ENCODE measurements around the gene MAP2K5. TPM values are rescaled to one million over a fixed set of nuclear protein-coding genes. Genes with fewer than 3 reads are reported as not detected.

Gene MAP2K5
- total RNA-seq, 1 experiment from 2014 or later, result 13.6 TPM

GRCh38 chr15:67534360-67534759 is 8.1 kb upstream of the MAP2K5 start:
- DNase-seq (ENCODE audit: low spot score), result no peak
- Mint-ChIP-seq H3K27me3 (ENCODE audit: low read depth) (no peaks in the 10 kb centered on the region), H3K4me1 (no peaks in the 10 kb centered on the region), H3K4me3 (no peak overlapping the region), H3K9me3 (no peaks in the 10 kb centered on the region), H3K27ac (no peak overlapping the region), H3K36me3 (no peaks in the 10 kb centered on the region)
- TF ChIP-seq USF1 (CRISPR knock-in tag; IDR thresholded peaks at IDR 0.05), result no peak
- TF ChIP-seq ZNF396 (CRISPR knock-in tag; IDR thresholded peaks at IDR 0.05; ENCODE audit: borderline replicate concordance), result no peak
- no peak for TF ChIP-seq ZNF512 (CRISPR knock-in tag; IDR thresholded peaks at IDR 0.05; ENCODE audit: borderline replicate concordance)
- no peak for TF ChIP-seq FOXK1 (CRISPR knock-in tag; IDR thresholded peaks at IDR 0.05)
- TF ChIP-seq ZNF219 (CRISPR knock-in tag; IDR thresholded peaks at IDR 0.05; ENCODE audit: borderline replicate concordance), result no peak
- no peak for TF ChIP-seq ZSCAN18 (CRISPR knock-in tag; IDR thresholded peaks at IDR 0.05)
- TF ChIP-seq NR3C1 (CRISPR knock-in tag; conservative IDR thresholded peaks at IDR 0.05; ENCODE audit: low read depth), result no peak
- no peak for TF ChIP-seq AFF4 (CRISPR knock-in tag; IDR thresholded peaks at IDR 0.05; ENCODE audit: borderline replicate concordance)
- TF ChIP-seq CDX4 (CRISPR knock-in tag; IDR thresholded peaks at IDR 0.05; ENCODE audit: borderline replicate concordance), result no peak
- no peak for TF ChIP-seq NFYB (CRISPR knock-in tag; conservative IDR thresholded peaks at IDR 0.05; ENCODE audit: low read depth)
- no peak for TF ChIP-seq ZNF423 (CRISPR knock-in tag; IDR thresholded peaks at IDR 0.05)
- TF ChIP-seq MYBL2 (CRISPR knock-in tag; IDR thresholded peaks at IDR 0.05), result no peak
- no peak for TF ChIP-seq ZNF317 (CRISPR knock-in tag; IDR thresholded peaks at IDR 0.05; ENCODE audit: borderline replicate concordance, low read depth)
- no peak for TF ChIP-seq FOXJ3 (CRISPR knock-in tag; IDR thresholded peaks at IDR 0.05; ENCODE audit: borderline replicate concordance)
- no peak for TF ChIP-seq NFATC4 (CRISPR knock-in tag; IDR thresholded peaks at IDR 0.05)
- no peak for TF ChIP-seq HMGXB4 (CRISPR knock-in tag; IDR thresholded peaks at IDR 0.05)
- no peak for TF ChIP-seq TP53 (CRISPR knock-in tag; IDR thresholded peaks at IDR 0.05)
- no peak for TF ChIP-seq ESRRA (CRISPR knock-in tag; IDR thresholded peaks at IDR 0.05; ENCODE audit: borderline replicate concordance)
- no peak for TF ChIP-seq STAT6 (CRISPR knock-in tag; conservative IDR thresholded peaks at IDR 0.05; ENCODE audit: low read depth)
- TF ChIP-seq ZNF121 (CRISPR knock-in tag; IDR thresholded peaks at IDR 0.05), result no peak
- ChIA-PET CTCF (no interaction called here), POLR2A (no interaction called here)
- ATAC-seq, result no peak

All from WTC11 (cell line).